SIG-M5 (cell line): ENCODE measurements around the gene SLC35F4.
"Not testable (repeated sequence)": the region's sequence is repeated elsewhere in the genome, so short reads cannot be mapped to it uniquely, and the experiment has no call there.

Source experiments
- DNase-seq: peaks from one replicate; lab custom pipeline; 2025; lab: John Stamatoyannopoulos, UW

SLC35F4 gene

GRCh38 chr14:57797160-57797559 lies 68.7 kb downstream of the SLC35F4 start:
- no peak for DNase-seq

GRCh38 chr14:57796556-57796955 lies 69.3 kb downstream of the SLC35F4 start:
- DNase-seq: no peak

GRCh38 chr14:57785058-57785457 lies 80.8 kb downstream of the SLC35F4 start:
- no peak for DNase-seq

GRCh38 chr14:57771801-57772200 lies 94.1 kb downstream of the SLC35F4 start:
- DNase-seq: no peak

- no peak for DNase-seq
Observed at GRCh38 chr14:57769863-57770523, 95.9 kb downstream of the SLC35F4 start.

- DNase-seq: no peak
Observed at GRCh38 chr14:57761800-57762199, 104.1 kb downstream of the SLC35F4 start.

GRCh38 chr14:57760896-57761295 lies 105.0 kb downstream of the SLC35F4 start:
- no peak for DNase-seq

- DNase-seq: no peak
Observed at GRCh38 chr14:57755018-57755521, 110.8 kb downstream of the SLC35F4 start.

- no peak for DNase-seq
Observed at GRCh38 chr14:57754527-57754926, 111.4 kb downstream of the SLC35F4 start.

GRCh38 chr14:57753821-57754220 lies 112.1 kb downstream of the SLC35F4 start:
- no peak for DNase-seq

- DNase-seq: not testable (repeated sequence)
Observed at GRCh38 chr14:57752142-57752695, 113.7 kb downstream of the SLC35F4 start.

GRCh38 chr14:57751400-57751799 lies 114.5 kb downstream of the SLC35F4 start:
- no peak for DNase-seq

- DNase-seq: no peak
Observed at GRCh38 chr14:57749267-57749666, 116.6 kb downstream of the SLC35F4 start.

- DNase-seq: no peak
Observed at GRCh38 chr14:57748279-57748678, 117.6 kb downstream of the SLC35F4 start.

GRCh38 chr14:57747036-57747435 lies 118.9 kb downstream of the SLC35F4 start:
- DNase-seq: no peak

GRCh38 chr14:57746563-57746962 lies 119.3 kb downstream of the SLC35F4 start:
- DNase-seq: no peak

GRCh38 chr14:57739516-57739915 lies 126.4 kb downstream of the SLC35F4 start:
- DNase-seq: no peak

- DNase-seq: no peak
Observed at GRCh38 chr14:57737598-57737997, 128.3 kb downstream of the SLC35F4 start.

GRCh38 chr14:57736391-57736790 lies 129.5 kb downstream of the SLC35F4 start:
- DNase-seq: no peak

GRCh38 chr14:57735276-57735675 lies 130.6 kb downstream of the SLC35F4 start:
- no peak for DNase-seq

GRCh38 chr14:57732463-57733285 lies 133.2 kb downstream of the SLC35F4 start:
- DNase-seq: no peak

GRCh38 chr14:57729208-57730187 lies 136.4 kb downstream of the SLC35F4 start:
- DNase-seq: no peak
